Stimulated activated CD4-positive, alpha-beta T cell treated with anti-CD3 and anti-CD28 coated beads, Interleukin-1b, Interleukin-23, amount 100 ng/mL, for 1 hour (primary cell): ENCODE measurements around the gene CYGB.

Experiments
- DNase-seq, 2 donors: peaks; one replicate each; pipeline ENCODE4 v3.0.0-alpha.2; 2020; ENCODE audit warnings: low read depth in 2 of 2

Gene CYGB

DNA sequence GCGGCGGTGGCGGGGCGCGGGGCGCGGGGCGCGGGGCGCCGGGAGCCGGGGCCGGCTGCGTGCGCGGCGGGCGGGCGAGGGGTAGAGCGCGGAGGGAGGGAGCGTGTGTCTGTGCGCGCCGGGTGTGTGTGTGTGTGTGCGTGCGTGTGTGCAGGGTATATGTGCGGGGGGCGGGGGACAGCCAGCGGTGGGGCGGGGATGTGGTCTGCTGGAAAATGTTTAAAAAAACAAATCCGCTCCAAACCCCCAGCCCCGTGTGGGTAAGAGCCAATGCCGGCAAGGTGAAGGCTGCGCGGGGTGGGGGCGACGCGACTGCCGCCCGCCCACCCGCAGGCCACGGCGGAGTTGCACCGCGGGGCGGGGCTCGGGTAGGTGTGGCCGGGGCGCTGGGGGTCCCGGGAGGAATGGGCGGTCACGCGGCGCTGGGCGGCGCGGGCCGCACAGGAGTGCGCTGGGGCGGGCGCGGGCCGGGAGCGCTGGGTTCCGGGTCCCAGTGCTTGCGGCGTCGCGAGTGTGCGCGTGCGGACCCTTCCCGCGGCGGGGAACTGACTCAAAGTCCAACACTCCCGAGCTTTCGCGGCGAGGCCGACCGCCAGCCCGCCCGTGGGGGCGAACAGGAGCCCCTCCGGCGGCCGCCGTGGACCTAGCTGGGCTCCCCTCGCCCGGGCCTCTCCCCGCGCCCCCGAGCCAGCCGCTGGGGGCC is at the start of gene CYGB:
Gene CYGB, minus strand, starts transcription at position 132 of the 703 bp plus-strand sequence. CDS start 167 bp downstream, outside the sequence.
- no peak for DNase-seq

DNA sequence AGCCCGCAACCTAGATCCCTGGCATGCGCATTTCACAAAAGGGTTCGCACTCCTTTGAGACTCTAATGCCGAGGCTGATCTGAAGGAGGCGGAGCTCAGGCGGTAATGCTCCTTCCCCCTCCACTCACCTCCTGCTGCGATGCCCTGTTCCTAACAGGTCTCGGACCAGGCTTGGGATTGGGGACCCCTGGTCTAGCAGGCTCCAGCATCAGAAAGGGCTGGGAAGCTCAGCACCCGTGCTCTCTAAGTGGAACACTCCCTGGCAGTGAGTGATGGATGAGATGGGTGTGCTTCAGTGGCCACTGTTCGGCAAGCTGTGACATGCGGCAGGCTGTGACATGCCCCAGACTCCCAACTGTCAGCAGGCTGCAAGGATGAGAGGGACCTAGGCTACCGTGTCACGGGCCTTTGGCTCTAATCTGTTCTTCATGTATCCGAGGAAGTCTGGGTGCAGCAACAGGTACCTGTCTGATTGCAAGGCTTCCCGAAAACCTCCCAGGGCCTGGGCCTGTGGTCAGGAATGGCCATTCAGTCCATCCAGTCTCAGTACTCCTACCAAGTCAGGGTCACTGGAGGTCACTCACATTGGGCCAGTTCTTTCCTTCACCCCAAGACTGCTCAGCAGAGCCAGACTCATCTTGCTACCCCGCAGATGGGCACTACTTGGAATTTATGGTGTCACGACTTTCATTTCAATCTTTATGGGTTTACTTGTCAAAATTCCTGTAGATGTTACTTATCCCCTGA is 49.4 kb upstream of the CYGB start:
- no peak for DNase-seq

DNA sequence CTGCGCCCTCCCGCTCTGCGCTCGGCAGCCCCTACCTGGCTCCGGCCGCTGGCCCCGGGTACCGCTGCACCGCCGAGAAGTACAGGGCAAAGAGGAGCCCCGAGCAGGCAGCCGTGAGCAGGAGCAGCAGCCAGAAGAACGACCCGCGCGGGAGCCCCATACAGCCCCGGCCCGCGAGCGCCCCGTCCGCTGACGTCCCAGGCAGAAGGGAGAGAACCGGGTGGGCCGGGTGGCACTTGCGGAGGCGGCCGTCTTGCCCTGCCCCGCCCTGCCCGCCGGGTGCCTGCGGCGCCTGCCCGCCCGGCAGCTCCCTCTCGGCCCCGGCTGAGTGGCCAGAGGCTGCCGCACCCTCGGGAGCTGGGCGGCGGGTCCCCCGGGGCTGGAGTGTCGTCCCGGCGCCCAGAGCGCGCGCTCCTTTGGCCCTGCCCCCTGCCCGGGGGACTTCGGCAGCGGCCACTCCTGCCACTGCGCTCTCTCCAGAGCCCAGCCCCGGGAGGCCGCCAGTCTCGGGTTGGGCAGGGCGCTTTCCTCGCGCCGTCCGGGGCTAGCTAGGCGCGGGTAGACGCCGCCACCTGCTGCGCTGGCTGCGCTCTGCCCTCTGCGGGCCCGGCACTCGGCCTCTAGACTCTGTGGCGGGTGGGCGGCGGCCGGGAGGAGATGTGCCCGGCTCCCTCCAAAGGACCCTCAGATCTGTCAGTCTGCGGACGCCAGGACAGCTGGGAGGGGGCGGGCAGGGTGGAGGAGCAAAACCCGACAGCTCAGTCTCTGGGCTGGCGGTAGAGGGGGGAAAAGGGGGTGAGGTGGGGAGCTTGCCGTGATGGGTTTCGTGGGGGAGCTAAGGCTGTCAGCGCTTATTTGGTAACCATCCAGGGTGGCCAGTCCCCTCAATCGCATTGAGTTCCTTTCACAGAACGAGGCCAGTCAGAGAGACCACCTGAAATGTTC is 48.4 kb upstream of the CYGB start, which contains the start of gene ST6GALNAC2:
Gene ST6GALNAC2, minus strand, starts transcription at position 212 of the 945 bp plus-strand sequence. Its CDS starts 52 bp downstream, at position 160.
- DNase-seq, result no peak

GRCh38 chr17:76585033-76585648 is 47.6 kb upstream of the CYGB start:
- no peak for DNase-seq

- DNase-seq, result no peak
Observed at GRCh38 chr17:76584427-76585032, 47.0 kb upstream of the CYGB start.

DNA sequence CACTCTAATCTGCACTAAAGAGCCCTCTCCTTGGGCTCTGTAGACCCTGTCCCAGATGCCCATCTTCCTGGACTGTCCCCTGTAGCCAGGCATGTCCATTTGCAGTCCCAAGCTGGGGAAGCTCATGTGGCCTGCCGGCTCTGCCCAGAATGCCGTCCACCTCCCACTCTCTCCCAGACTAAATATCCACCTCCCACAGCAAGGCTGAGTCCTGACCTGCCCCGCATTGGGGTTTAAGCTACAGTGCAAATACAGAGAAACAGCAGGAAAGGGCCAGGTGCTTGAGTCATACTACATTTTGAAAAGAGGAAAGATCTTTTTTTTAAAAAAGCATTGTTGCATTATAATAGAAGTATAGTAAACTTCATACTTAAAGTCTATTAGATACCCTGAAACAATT is 45.2 kb upstream of the CYGB start:
- DNase-seq, result no peak

- no peak for DNase-seq
Observed at GRCh38 chr17:76581515-76581914, 44.0 kb upstream of the CYGB start.

DNA sequence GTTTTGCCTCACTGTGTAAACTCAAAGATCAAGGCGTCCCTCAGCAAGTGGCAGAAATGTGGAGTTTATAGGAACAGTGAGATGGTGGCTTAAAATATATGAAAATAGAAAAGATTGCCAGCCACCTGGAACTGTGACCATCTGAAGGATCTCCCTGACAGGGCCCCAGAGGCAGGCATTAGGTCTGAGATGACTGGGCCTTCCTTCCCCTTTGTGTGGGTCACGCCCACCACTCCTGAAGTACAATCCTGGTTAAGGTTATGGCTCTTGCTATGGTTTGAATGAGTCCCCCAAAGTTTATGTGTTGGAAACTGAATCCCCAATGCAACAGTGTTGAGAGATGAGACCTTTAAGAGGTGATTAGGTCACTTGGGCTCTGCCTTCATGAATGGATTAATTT is 41.8 kb upstream of the CYGB start:
- no peak for DNase-seq

DNA sequence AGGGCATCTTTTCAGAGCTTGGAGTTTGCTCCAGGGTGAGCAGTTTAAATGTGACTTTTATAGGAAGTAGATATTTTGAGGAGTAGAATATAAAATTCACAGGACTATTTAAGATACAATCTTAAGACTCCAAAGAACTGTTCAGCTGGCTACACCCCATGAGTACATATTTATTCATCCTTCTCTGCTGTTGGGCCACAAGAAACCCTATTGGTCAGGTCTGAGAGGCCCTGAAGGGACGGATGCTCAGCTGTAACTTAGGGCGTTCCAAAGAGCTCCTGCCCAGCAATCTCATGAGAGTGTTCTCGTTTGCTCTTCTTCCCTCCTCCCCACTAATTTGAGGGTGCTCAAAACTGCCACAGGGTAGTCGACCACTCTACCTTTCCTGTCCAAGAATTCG is 40.9 kb upstream of the CYGB start:
- DNase-seq, result no peak

- no peak for DNase-seq
Observed at GRCh38 chr17:76577876-76578275, 40.4 kb upstream of the CYGB start.

DNA sequence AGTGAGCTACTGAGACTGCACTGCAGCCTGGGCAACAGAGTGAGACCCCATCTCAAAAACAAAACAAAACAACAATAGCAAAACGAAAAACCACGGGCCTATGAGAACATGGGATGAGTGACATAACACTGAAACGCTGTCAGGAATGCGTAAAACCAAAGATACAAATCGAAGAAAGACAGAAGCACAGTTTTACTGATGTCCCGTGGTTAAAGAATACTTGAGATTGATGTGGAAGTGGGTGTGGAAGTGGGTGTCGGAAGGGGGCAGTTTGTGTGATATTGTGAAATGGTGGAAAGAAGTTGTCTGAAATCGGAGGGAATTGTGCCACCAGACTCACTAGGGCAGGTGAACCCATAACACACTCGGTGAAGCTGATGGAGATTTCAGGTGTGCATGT is 38.7 kb upstream of the CYGB start:
- no peak for DNase-seq

DNA sequence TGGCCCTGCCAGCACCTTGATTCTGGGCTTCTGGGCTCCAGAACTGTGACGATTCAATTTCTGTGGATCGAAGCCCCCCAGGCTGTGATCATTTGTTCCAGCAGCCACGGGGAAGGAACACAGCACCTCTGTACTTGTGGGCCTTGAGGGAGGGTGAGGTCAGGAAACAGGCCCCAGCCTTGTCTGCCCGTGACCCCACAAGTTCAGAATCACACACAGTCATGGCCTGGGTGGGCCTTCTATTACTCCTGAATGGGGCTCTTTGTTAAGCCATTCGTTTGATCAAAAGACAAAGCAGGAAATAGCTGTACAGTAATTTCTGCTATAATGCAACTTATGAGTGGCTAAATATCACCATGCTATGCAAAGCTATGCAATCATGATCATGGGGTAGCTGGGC is 38.1 kb upstream of the CYGB start:
- no peak for DNase-seq

- no peak for DNase-seq
Observed at GRCh38 chr17:76574166-76574565, 36.7 kb upstream of the CYGB start.

DNA sequence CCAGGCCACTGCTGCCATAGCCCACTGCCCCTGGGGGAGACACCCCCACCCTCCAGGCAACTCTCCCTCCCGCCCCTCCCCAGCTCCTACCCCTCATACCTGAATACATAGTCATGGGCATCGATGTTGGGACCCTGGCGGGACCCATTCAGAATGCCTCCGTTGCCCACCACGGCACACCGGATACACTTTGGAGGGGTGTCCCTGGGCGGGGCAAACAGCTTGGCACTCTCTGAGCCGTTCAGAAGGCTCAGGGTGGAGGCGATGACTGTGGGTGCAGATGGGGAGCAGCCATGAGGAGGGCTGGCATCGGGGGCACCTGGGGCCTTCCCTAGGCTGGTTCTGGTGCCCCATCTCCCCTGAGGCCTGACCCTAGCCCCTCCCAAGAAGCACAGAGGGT is 35.6 kb upstream of the CYGB start:
- DNase-seq, result no peak

- no peak for DNase-seq
Observed at GRCh38 chr17:76572201-76572910, 34.8 kb upstream of the CYGB start.

- no peak for DNase-seq
Observed at GRCh38 chr17:76570877-76571471, 33.5 kb upstream of the CYGB start.

GRCh38 chr17:76570457-76570856 is 32.9 kb upstream of the CYGB start:
- no peak for DNase-seq

- DNase-seq, result no peak
Observed at GRCh38 chr17:76569607-76570279, 32.2 kb upstream of the CYGB start.

GRCh38 chr17:76568811-76569221 is 31.3 kb upstream of the CYGB start:
- DNase-seq, result no peak
